ENCODE measurements around the gene MAN1A1.
"Not testable (repeated sequence)": the region's sequence is repeated elsewhere in the genome, so short reads cannot be mapped to it uniquely, and the experiment has no call there.

The MAN1A1 gene

DNA sequence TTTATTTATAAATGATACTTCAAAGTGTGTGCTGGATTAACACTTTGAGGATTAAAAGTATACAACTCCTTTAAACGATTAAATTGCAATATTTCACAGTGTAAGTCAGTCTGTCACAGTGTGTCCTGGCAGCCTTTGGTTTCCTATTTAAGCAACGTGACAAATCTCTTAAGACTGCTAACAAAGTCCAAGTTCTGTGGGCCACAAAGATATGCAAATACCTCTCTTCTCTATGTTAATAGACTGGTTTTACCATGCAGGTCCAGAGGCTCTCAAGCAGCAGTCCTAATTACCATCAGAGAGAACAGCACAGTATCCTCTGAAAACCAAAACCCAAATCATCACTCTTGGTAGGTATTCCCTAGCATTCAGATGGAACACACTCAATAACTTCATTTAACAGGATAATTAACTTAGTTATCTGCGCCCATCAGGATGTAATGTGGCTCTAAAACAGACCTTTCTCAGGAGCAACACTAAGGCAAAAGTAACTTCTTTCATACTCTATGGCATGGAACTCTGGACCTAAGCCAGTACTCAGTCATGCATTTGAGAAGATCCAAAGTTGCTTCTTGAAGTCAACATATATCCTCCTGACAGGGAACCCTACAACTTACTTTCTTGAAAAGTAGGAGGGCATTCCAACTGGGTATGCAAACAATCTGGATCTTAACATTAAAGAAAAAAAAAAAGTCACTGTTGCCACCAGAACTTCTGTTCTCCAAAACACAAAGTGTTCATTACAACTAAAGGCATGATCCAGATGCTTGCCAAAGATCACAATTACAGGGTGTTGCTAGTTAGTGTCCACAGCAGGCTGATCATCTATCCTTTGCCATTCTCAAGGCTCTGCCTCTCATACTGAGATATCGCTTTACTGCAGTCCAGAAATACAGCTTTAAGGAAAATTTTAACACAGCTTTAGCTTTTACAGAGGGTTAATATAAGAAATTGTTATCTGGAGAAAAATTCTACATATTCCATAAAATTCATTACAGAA lies 53.2 kb downstream of the MAN1A1 start:
- Histone ChIP-seq H3K9me3 (ENCODE audit: control insufficient read depth in 1 of 2, low read length in 2 of 2) (no peaks in the 10 kb centered on the region), H3K36me3 (ENCODE audit: control insufficient read depth in 1 of 2, insufficient read depth in 2 of 2, low read length in 2 of 2) (peaks cover 0 to 6% of the 10 kb centered on the region in 2 donors), H3K4me3 (ENCODE audit: low read depth in 1 of 2, low read length in 2 of 2) (no peak overlapping the region), H3K27me3 (ENCODE audit: low read depth, low read length) (no peaks in the 10 kb centered on the region), H3K27ac (ENCODE audit: low read length) (no peak overlapping the region), H3K4me1 (ENCODE audit: control insufficient read depth in 1 of 2, insufficient read depth in 2 of 2, low read length in 2 of 2) (no peaks in the 10 kb centered on the region)

DNA sequence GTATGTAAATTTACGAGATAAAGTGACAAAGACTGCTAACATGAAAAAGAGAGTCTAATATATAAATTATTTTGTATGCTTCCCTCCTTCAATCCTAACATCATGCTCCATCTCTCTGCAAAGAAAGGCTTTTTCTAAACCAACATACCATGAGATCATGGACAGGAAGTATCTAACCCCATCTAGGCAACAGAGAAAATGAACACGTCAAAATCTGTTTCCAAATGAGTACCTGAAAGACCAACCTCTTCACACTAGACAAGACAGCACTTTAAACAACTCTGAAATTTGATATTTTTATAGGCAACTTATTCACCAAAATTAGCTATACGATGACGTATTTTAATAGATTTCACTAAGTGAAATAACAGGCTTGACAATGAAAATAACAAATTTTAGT lies 54.6 kb downstream of the MAN1A1 start:
- Histone ChIP-seq H3K36me3 (ENCODE audit: control insufficient read depth in 1 of 2, insufficient read depth in 2 of 2, low read length in 2 of 2) (peaks cover 0 to 5% of the 10 kb centered on the region in 2 donors), H3K27ac (ENCODE audit: low read length) (no peak overlapping the region), H3K4me3 (ENCODE audit: low read depth in 1 of 2, low read length in 2 of 2) (no peak overlapping the region), H3K4me1 (ENCODE audit: control insufficient read depth in 1 of 2, insufficient read depth in 2 of 2, low read length in 2 of 2) (no peaks in the 10 kb centered on the region), H3K9me3 (ENCODE audit: control insufficient read depth in 1 of 2, low read length in 2 of 2) (no peaks in the 10 kb centered on the region), H3K27me3 (ENCODE audit: low read depth, low read length) (no peaks in the 10 kb centered on the region)

- H3K36me3 ChIP-seq (ENCODE audit: control insufficient read depth in 1 of 2, insufficient read depth in 2 of 2, low read length in 2 of 2); H3K27ac ChIP-seq (ENCODE audit: low read length); H3K9me3 ChIP-seq (ENCODE audit: control insufficient read depth in 1 of 2, low read length in 2 of 2); H3K4me3 ChIP-seq (ENCODE audit: low read depth in 1 of 2, low read length in 2 of 2); H3K27me3 ChIP-seq (ENCODE audit: low read depth, low read length); H3K4me1 ChIP-seq (ENCODE audit: control insufficient read depth in 1 of 2, insufficient read depth in 2 of 2, low read length in 2 of 2): not testable (repeated sequence)
Observed at GRCh38 chr6:119291060-119291459, 58.5 kb downstream of the MAN1A1 start.

DNA sequence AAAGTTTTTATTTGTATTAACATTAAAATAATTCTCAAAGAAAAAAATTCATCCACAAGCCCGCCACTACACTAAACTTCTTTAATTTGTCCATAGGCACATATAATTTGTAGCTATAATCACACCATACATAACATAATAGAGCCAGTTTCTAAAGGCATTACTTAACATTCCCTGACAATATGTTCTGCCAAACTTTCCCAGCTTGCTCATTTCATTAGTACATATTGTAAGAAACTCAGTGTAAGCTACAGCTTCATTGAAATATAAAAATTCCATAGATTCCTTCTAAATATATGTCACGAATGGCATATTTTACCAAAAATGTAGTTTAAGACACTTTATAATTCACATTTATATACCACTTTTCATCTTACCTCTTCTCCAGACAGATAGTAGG lies 59.3 kb downstream of the MAN1A1 start:
- Histone ChIP-seq H3K27me3 (ENCODE audit: low read depth, low read length) (no peaks in the 10 kb centered on the region), H3K4me1 (ENCODE audit: control insufficient read depth in 1 of 2, insufficient read depth in 2 of 2, low read length in 2 of 2) (no peaks in the 10 kb centered on the region), H3K9me3 (ENCODE audit: control insufficient read depth in 1 of 2, low read length in 2 of 2) (no peaks in the 10 kb centered on the region), H3K4me3 (ENCODE audit: low read depth in 1 of 2, low read length in 2 of 2) (no peak overlapping the region), H3K36me3 (ENCODE audit: control insufficient read depth in 1 of 2, insufficient read depth in 2 of 2, low read length in 2 of 2) (no peaks in the 10 kb centered on the region), H3K27ac (ENCODE audit: low read length) (no peak overlapping the region)

GRCh38 chr6:119289651-119290050 lies 59.9 kb downstream of the MAN1A1 start:
- no peak overlapping the region for H3K27ac ChIP-seq (ENCODE audit: low read length)
- no peaks in the 10 kb centered on the region for H3K4me1 ChIP-seq (ENCODE audit: control insufficient read depth in 1 of 2, insufficient read depth in 2 of 2, low read length in 2 of 2)
- H3K9me3 ChIP-seq (ENCODE audit: control insufficient read depth in 1 of 2, low read length in 2 of 2), result no peaks in the 10 kb centered on the region
- no peaks in the 10 kb centered on the region for H3K36me3 ChIP-seq (ENCODE audit: control insufficient read depth in 1 of 2, insufficient read depth in 2 of 2, low read length in 2 of 2)
- no peak overlapping the region for H3K4me3 ChIP-seq (ENCODE audit: low read depth in 1 of 2, low read length in 2 of 2)
- no peaks in the 10 kb centered on the region for H3K27me3 ChIP-seq (ENCODE audit: low read depth, low read length)

DNA sequence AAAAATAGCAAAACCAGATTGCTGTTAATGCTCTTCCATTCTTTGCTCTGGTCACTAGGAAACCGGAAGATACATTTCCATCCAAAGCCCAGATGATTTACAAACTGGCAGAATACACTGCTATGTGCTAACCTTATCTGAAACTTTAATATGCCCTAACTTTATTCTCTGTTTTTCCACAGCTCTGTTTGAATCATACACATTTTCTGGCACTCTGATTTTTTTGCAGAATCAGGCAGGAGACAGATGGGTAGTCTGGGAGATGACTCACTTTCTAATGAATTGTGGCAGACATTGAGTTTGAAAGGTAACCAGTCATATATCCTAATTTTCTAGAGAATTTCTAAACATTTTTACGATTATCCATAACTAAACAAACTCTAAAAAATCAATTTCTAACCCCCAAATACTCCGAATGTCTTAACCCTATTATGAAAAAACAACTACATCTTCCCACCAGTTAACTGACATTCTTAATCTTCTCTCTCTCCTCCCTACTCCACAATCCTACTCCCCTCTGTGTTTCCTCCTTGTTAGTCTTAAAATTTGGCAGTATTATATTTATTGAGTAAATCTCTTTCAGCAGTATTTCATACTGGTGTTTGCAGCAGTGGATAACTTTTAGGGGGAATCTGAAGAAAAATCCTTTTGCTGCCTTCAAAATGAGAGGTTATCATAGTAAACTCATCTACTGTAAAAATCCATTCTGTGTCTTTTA lies 63.5 kb downstream of the MAN1A1 start:
- Histone ChIP-seq H3K9me3 (ENCODE audit: control insufficient read depth in 1 of 2, low read length in 2 of 2) (no peaks in the 10 kb centered on the region), H3K4me3 (ENCODE audit: low read depth in 1 of 2, low read length in 2 of 2) (no peak overlapping the region), H3K4me1 (ENCODE audit: control insufficient read depth in 1 of 2, insufficient read depth in 2 of 2, low read length in 2 of 2) (no peaks in the 10 kb centered on the region), H3K27me3 (ENCODE audit: low read depth, low read length) (no peaks in the 10 kb centered on the region), H3K27ac (ENCODE audit: low read length) (no peak overlapping the region), H3K36me3 (ENCODE audit: control insufficient read depth in 1 of 2, insufficient read depth in 2 of 2, low read length in 2 of 2) (no peaks in the 10 kb centered on the region)

DNA sequence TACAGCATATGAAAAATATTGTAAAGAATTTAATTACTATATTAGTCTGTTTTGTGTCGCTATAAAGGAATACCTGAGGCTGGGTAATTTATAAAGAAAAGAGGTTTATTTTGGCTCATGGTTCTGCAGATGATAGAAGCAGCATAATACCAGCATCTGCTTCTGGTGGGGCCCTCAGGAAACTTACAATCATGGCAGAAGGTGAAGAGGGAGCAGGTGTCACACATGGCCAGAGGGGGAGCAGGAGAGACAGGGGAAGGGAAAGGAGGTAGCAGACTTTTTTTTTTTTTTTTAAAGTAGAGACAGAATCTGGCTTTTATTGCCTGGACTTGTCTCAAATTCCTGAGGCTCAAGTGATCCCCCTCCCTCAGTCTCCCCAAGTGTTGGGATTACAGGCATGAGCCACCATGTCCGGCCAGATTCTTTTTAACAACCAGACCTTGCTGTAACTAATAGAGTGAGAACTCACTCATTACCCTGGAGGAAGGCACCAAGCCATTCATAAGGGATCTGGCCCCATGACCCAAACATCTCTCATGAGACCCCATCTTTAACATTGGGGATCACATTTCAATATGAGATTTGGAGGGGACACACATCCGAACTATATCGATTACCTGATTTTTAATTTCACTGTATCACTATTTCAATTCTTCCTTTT lies 64.6 kb downstream of the MAN1A1 start:
- Histone ChIP-seq H3K4me3 (ENCODE audit: low read depth in 1 of 2, low read length in 2 of 2) (no peak overlapping the region), H3K36me3 (ENCODE audit: control insufficient read depth in 1 of 2, insufficient read depth in 2 of 2, low read length in 2 of 2) (no peaks in the 10 kb centered on the region), H3K27ac (ENCODE audit: low read length) (no peak overlapping the region), H3K4me1 (ENCODE audit: control insufficient read depth in 1 of 2, insufficient read depth in 2 of 2, low read length in 2 of 2) (no peaks in the 10 kb centered on the region), H3K9me3 (ENCODE audit: control insufficient read depth in 1 of 2, low read length in 2 of 2) (no peaks in the 10 kb centered on the region), H3K27me3 (ENCODE audit: low read depth, low read length) (no peaks in the 10 kb centered on the region)

DNA sequence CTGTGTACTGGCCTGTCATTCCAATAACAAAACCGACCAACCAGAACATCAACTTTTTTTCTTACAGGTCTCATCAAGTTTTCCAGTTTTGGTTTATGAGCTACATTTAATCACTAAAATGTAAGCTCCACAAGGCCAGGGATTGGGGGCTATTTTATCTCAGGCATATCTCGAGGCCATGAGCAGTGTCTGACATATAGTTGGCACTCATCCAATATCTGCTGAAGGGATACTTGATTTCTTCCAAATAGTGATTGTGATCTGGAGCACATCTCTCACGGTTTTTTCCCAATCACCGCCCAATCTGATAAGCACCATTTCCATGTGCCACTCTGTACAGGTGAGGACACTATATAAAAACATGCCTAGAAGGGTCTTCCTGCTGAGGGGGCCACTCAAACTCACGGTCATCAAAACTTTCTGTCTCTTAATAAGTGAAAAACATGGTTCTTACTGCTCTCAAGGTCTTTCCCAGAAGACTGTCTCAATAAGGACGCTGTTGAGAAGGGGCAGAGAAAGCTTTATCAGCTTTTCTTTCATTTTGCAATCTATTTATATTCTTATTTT lies 65.5 kb downstream of the MAN1A1 start:
- Histone ChIP-seq H3K9me3 (ENCODE audit: control insufficient read depth in 1 of 2, low read length in 2 of 2) (no peaks in the 10 kb centered on the region), H3K27me3 (ENCODE audit: low read depth, low read length) (no peaks in the 10 kb centered on the region), H3K36me3 (ENCODE audit: control insufficient read depth in 1 of 2, insufficient read depth in 2 of 2, low read length in 2 of 2) (no peaks in the 10 kb centered on the region), H3K4me3 (ENCODE audit: low read depth in 1 of 2, low read length in 2 of 2) (no peak overlapping the region), H3K27ac (ENCODE audit: low read length) (no peak overlapping the region), H3K4me1 (ENCODE audit: control insufficient read depth in 1 of 2, insufficient read depth in 2 of 2, low read length in 2 of 2) (no peaks in the 10 kb centered on the region)

DNA sequence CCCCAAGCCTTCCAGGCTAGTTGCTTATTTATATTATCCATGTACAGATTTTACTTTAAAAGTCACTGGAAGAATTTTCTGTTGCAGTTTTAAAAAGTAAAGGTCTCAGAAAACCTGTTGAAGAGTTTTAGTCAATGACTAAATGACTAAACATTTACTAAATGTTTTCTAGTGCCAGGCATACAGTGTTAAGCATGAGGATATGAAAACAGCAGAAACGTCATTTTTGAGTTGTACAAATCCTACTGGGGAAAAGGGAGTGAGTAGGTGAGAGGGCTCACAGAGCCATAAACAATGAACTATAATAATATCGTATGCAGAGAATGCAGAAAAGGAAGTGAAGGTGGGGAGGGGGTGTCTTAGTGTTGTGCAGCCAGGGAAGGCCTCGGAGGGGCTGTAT lies 66.3 kb downstream of the MAN1A1 start:
- H3K36me3 ChIP-seq (ENCODE audit: control insufficient read depth in 1 of 2, insufficient read depth in 2 of 2, low read length in 2 of 2), result no peaks in the 10 kb centered on the region
- H3K27me3 ChIP-seq (ENCODE audit: low read depth, low read length), result no peaks in the 10 kb centered on the region
- H3K27ac ChIP-seq (ENCODE audit: low read length), result no peak overlapping the region
- H3K4me1 ChIP-seq (ENCODE audit: control insufficient read depth in 1 of 2, insufficient read depth in 2 of 2, low read length in 2 of 2), result no peaks in the 10 kb centered on the region
- H3K4me3 ChIP-seq (ENCODE audit: low read depth in 1 of 2, low read length in 2 of 2), result no peak overlapping the region
- no peaks in the 10 kb centered on the region for H3K9me3 ChIP-seq (ENCODE audit: control insufficient read depth in 1 of 2, low read length in 2 of 2)

GRCh38 chr6:119280668-119281067 lies 68.9 kb downstream of the MAN1A1 start:
- Histone ChIP-seq H3K4me1 (ENCODE audit: control insufficient read depth in 1 of 2, insufficient read depth in 2 of 2, low read length in 2 of 2) (no peaks in the 10 kb centered on the region), H3K4me3 (ENCODE audit: low read depth in 1 of 2, low read length in 2 of 2) (no peak overlapping the region), H3K27ac (ENCODE audit: low read length) (no peak overlapping the region), H3K36me3 (ENCODE audit: control insufficient read depth in 1 of 2, insufficient read depth in 2 of 2, low read length in 2 of 2) (no peaks in the 10 kb centered on the region), H3K27me3 (ENCODE audit: low read depth, low read length) (no peaks in the 10 kb centered on the region), H3K9me3 (ENCODE audit: control insufficient read depth in 1 of 2, low read length in 2 of 2) (no peaks in the 10 kb centered on the region)

DNA sequence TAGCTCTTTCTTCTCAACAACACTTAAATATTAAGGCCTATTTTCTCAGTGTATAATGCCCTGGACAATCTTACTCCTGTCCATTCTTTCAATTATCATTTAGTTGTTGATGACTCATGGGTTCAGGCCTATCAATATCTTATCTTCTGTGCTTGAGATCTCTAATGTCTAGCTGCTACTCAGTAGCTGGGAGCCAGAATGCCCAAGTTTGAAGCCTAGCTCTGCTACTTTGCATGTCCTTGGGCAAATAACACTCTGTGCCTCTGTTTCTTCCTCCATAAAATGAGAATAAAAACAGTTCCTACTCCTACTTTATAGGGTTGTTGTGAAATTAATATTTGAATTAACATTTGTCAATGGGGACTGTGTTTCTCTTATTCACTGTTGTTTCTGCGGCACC lies 69.5 kb downstream of the MAN1A1 start:
- no peaks in the 10 kb centered on the region for H3K9me3 ChIP-seq (ENCODE audit: control insufficient read depth in 1 of 2, low read length in 2 of 2)
- H3K4me3 ChIP-seq (ENCODE audit: low read depth in 1 of 2, low read length in 2 of 2), result no peak overlapping the region
- no peaks in the 10 kb centered on the region for H3K4me1 ChIP-seq (ENCODE audit: control insufficient read depth in 1 of 2, insufficient read depth in 2 of 2, low read length in 2 of 2)
- H3K27me3 ChIP-seq (ENCODE audit: low read depth, low read length), result no peaks in the 10 kb centered on the region
- H3K27ac ChIP-seq (ENCODE audit: low read length), result no peak overlapping the region
- H3K36me3 ChIP-seq (ENCODE audit: control insufficient read depth in 1 of 2, insufficient read depth in 2 of 2, low read length in 2 of 2), result no peaks in the 10 kb centered on the region
